OCI-LY3 (cell line): ENCODE measurements around the gene USP34.
A peak's percentile ranks its signal among the peaks of the same experiment; 100 is the strongest.
"Not testable (repeated sequence)": the region's sequence is repeated elsewhere in the genome, so short reads cannot be mapped to it uniquely, and the experiment has no call there.

ENCODE experiments used
- H2AFZ ChIP-seq: fragments of 200-600, 300-600 bp; shearing (Covaris generic); 2 replicates; pipeline ENCODE4 v1.6.0; 2014; ENCODE audit warnings: antibody characterized with exemption, low read depth, low read length
- H3K27ac ChIP-seq: fragments of 200-600, 300-600 bp; sonication (generic); 2 replicates; pipeline ENCODE4 v1.5.1; 2014; ENCODE audit warnings: mild to moderate bottlenecking, low read length, moderate library complexity, mixed read lengths
- H3K27me3 ChIP-seq: fragments of 200-600, 300-600 bp; sonication (generic); 2 replicates; pipeline ENCODE4 v1.6.1; 2014; ENCODE audit warnings: low read depth, low read length, mixed read lengths
- H3K36me3 ChIP-seq: fragments of 200-600, 300-600 bp; sonication (generic); replicated peaks from 2 replicates; pipeline ENCODE3; 2014; ENCODE audit warnings: low read depth, low read length, mixed read lengths
- H3K4me1 ChIP-seq: fragments of 300-600, 200-600 bp; sonication (generic); 2 replicates; pipeline ENCODE4 v1.6.1; 2014; ENCODE audit warnings: low read length, mixed read lengths
- H3K4me2 ChIP-seq: fragments of 200-600, 300-600 bp; sonication (generic); 2 replicates; pipeline ENCODE4 v1.6.1; 2014; ENCODE audit warnings: low read length, mixed read lengths
- H3K4me3 ChIP-seq: fragments of 300-600, 200-600 bp; sonication (generic); 2 replicates; pipeline ENCODE4 v1.5.1; 2014; ENCODE audit warnings: antibody characterized with exemption, mild to moderate bottlenecking, low read length, moderate library complexity
- H3K79me2 ChIP-seq: fragments of 300-600, 200-600 bp; shearing (Covaris generic); 2 replicates; pipeline ENCODE4 v1.6.1; 2014; ENCODE audit warnings: mild to moderate bottlenecking, low read length, mixed read lengths
- H3K9ac ChIP-seq: fragments of 300-600, 200-600 bp; shearing (Covaris generic); 2 replicates; pipeline ENCODE4 v1.6.0; 2014; ENCODE audit warnings: mild to moderate bottlenecking, low read length, moderate library complexity
- H3K9me3 ChIP-seq: fragments of 200-600, 300-600 bp; shearing (Covaris generic); 2 replicates; pipeline ENCODE4 v1.6.1; 2014; ENCODE audit warnings: low read length, mixed read lengths; ENCODE audit not compliant: insufficient read depth
- H4K20me1 ChIP-seq: fragments of 200-600, 300-600 bp; sonication (generic); 2 replicates; pipeline ENCODE4 v1.6.1; 2016; ENCODE audit warnings: low read length, mixed read lengths; ENCODE audit not compliant: insufficient read depth
- CTCF ChIP-seq: fragments of 200-600, 300-600 bp; sonication (generic); IDR thresholded peaks from 2 replicates; pipeline ENCODE4 v1.5.1; 2014; ENCODE audit warnings: antibody characterized with exemption, low read length, low read depth
- EZH2phosphoT487 ChIP-seq: fragments of 200-600 bp; shearing (Covaris generic); IDR thresholded peaks from 2 replicates; pipeline ENCODE4 v1.6.1; 2018; ENCODE audit warnings: antibody characterized with exemption, mixed run types, low read depth

Gene USP34

GRCh38 chr2:61471905-61472805 is 1.3 kb upstream of the USP34 start:
- H3K9me3 ChIP-seq: no peaks in the 10 kb centered on the region
- peak overlapping the region; percentile 87 for H3K27ac ChIP-seq
- peak overlapping the region; percentile 93 for H3K9ac ChIP-seq
- H3K36me3 ChIP-seq: peaks cover 17% of the 10 kb centered on the region
- TF ChIP-seq CTCF: no peak
- no peak for TF ChIP-seq EZH2phosphoT487
- 0 out of 2 replicates have a peak overlapping the region, but pooled peaks have one; percentile 86 for H2AFZ ChIP-seq
- peaks cover 50% of the 10 kb centered on the region for H3K79me2 ChIP-seq
- H3K4me3 ChIP-seq: peak overlapping the region; percentile 98
- peak overlapping the region; percentile 95 for H3K4me2 ChIP-seq
- peaks cover 8% of the 10 kb centered on the region for H4K20me1 ChIP-seq
- no peaks in the 10 kb centered on the region for H3K27me3 ChIP-seq
- H3K4me1 ChIP-seq: peaks cover 14% of the 10 kb centered on the region

- Histone ChIP-seq H3K27me3 (no peaks in the 10 kb centered on the region), H3K79me2 (peaks cover 69% of the 10 kb centered on the region), H3K36me3 (peaks cover 13% of the 10 kb centered on the region), H3K9me3 (no peaks in the 10 kb centered on the region), H4K20me1 (peaks cover 10% of the 10 kb centered on the region), H3K9ac (peak overlapping the region; percentile 66), H3K4me2 (peak overlapping the region; percentile 79), H2AFZ (no peak overlapping the region), H3K27ac (peak overlapping the region; percentile 87), H3K4me1 (peaks cover 14% of the 10 kb centered on the region), H3K4me3 (peak overlapping the region; percentile 98)
- no peak for TF ChIP-seq CTCF
- no peak for TF ChIP-seq EZH2phosphoT487
These were observed 550 bp downstream of the USP34 start for GRCh38 chr2:61470122-61470951.

- Histone ChIP-seq H2AFZ (no peak overlapping the region), H3K9ac (peak overlapping the region; percentile 66), H3K79me2 (peaks cover 76% of the 10 kb centered on the region), H3K4me1 (peaks cover 14% of the 10 kb centered on the region), H4K20me1 (peaks cover 17% of the 10 kb centered on the region), H3K9me3 (no peaks in the 10 kb centered on the region), H3K36me3 (peaks cover 13% of the 10 kb centered on the region), H3K27me3 (no peaks in the 10 kb centered on the region), H3K4me2 (peak overlapping the region; percentile 79), H3K4me3 (peak overlapping the region; percentile 98), H3K27ac (peak overlapping the region; percentile 87)
- no peak for TF ChIP-seq EZH2phosphoT487
- TF ChIP-seq CTCF: no peak
These were observed 1.3 kb downstream of the USP34 start for GRCh38 chr2:61469424-61470121.

GRCh38 chr2:61468231-61468630 is 2.7 kb downstream of the USP34 start:
- H3K9me3 ChIP-seq, H3K27me3 ChIP-seq, H3K4me2 ChIP-seq, H3K4me3 ChIP-seq, H2AFZ ChIP-seq, H3K36me3 ChIP-seq, H3K9ac ChIP-seq, H3K27ac ChIP-seq: not testable (repeated sequence)
- peaks cover 31% of the 10 kb centered on the region for H4K20me1 ChIP-seq
- H3K4me1 ChIP-seq: peaks cover 14% of the 10 kb centered on the region
- peaks cover 90% of the 10 kb centered on the region for H3K79me2 ChIP-seq
